MCF 10A (cell line): ENCODE results near the gene SAMD11. TPM values are rescaled to one million over a fixed set of nuclear protein-coding genes. Genes with fewer than 3 reads are reported as not detected.

ENCODE experiments used
- BruUV-seq: library from RNA; stranded (reverse); fragments of 400-500 nt; replicated peaks from 2 replicates; lab custom pipeline; 2021; lab: Mats Ljungman, UMichigan
- CTCF ChIA-PET: fragments of 300-600 bp; sonication (Branson Sonifier 250); formaldehyde crosslinking; extraction: SDS; loops from one replicate; lab custom pipeline; 2021; ENCODE audit warnings: antibody characterized with exemption, inconsistent platforms; lab: Yijun Ruan, JAX
- POLR2A ChIA-PET: fragments of 300-600, 350-650 bp; sonication (Branson Sonifier 250); formaldehyde crosslinking; extraction: SDS; loops from one replicate; lab custom pipeline; 2020; ENCODE audit warnings: antibody characterized with exemption, inconsistent platforms; lab: Yijun Ruan, JAX
- DNase-seq: peaks from one replicate; pipeline ENCODE4 v3.0.0-alpha.2; 2018; ENCODE audit not compliant: unreplicated experiment
- H3K27ac Mint-ChIP-seq: one replicate; pipeline ENCODE4 v1.8.0; 2022; ENCODE audit warnings: mild to moderate bottlenecking, low read depth, mixed read lengths; ENCODE audit not compliant: unreplicated experiment
- H3K27me3 Mint-ChIP-seq: one replicate; pipeline ENCODE4 v1.8.0; 2022; ENCODE audit warnings: mixed read lengths; ENCODE audit not compliant: insufficient read depth, unreplicated experiment
- H3K36me3 Mint-ChIP-seq: one replicate; pipeline ENCODE4 v1.8.0; 2022; ENCODE audit warnings: mild to moderate bottlenecking, moderate library complexity, mixed read lengths; ENCODE audit not compliant: insufficient read depth, unreplicated experiment
- H3K4me1 Mint-ChIP-seq: one replicate; pipeline ENCODE4 v1.8.0; 2022; ENCODE audit warnings: mixed read lengths; ENCODE audit not compliant: insufficient read depth, unreplicated experiment
- H3K4me3 Mint-ChIP-seq: one replicate; pipeline ENCODE4 v1.8.0; 2022; ENCODE audit warnings: mild to moderate bottlenecking, moderate library complexity, mixed read lengths; ENCODE audit not compliant: unreplicated experiment
- H3K9me3 Mint-ChIP-seq: one replicate; pipeline ENCODE4 v1.8.0; 2022; ENCODE audit warnings: mixed read lengths; ENCODE audit not compliant: unreplicated experiment
- CTCF ChIP-seq: fragments of 200-600 bp; IDR thresholded peaks from one replicate; pipeline ENCODE4 v1.8.0; 2022; ENCODE audit warnings: antibody characterized with exemption, mild to moderate bottlenecking; ENCODE audit not compliant: unreplicated experiment
- intact Hi-C: fragments of 100-400 bp; cut with micrococcal nuclease; formaldehyde crosslinking; loops from 2 replicates; pipeline ENCODE4 v1.14.1; 2022
- total RNA-seq: library from RNA; stranded (reverse); gene quantifications from 2 replicates; pipeline ENCODE4 v1.2.3, GENCODE V29; 2022

Gene SAMD11
- total RNA-seq, 1 experiment from 2014 or later = not detected

- H3K27ac Mint-ChIP-seq = no peak overlapping the region
- ChIA-PET CTCF (no interaction called here), POLR2A (no interaction called here)
- TF ChIP-seq CTCF = no peak
- H3K36me3 Mint-ChIP-seq = no peaks in the 10 kb centered on the region
- no peak overlapping the region for H3K4me3 Mint-ChIP-seq
- no TSS peak for BruUV-seq
- no peaks in the 10 kb centered on the region for H3K4me1 Mint-ChIP-seq
- no peaks in the 10 kb centered on the region for H3K9me3 Mint-ChIP-seq
- intact Hi-C loops = no loop called here
- peaks cover 49% of the 10 kb centered on the region for H3K27me3 Mint-ChIP-seq
- no peak for DNase-seq
Measured at GRCh38 chr1:931380-932172, 7.9 kb downstream of the SAMD11 start.

GRCh38 chr1:932173-932510 is 8.4 kb downstream of the SAMD11 start:
- no peak overlapping the region for H3K4me3 Mint-ChIP-seq
- intact Hi-C loops = no loop called here
- no peak for TF ChIP-seq CTCF
- H3K27ac Mint-ChIP-seq = no peak overlapping the region
- no peak for DNase-seq
- no peaks in the 10 kb centered on the region for H3K9me3 Mint-ChIP-seq
- ChIA-PET CTCF (no interaction called here), POLR2A (no interaction called here)
- no peaks in the 10 kb centered on the region for H3K36me3 Mint-ChIP-seq
- H3K4me1 Mint-ChIP-seq = no peaks in the 10 kb centered on the region
- peaks cover 43% of the 10 kb centered on the region for H3K27me3 Mint-ChIP-seq
- BruUV-seq = no TSS peak

GRCh38 chr1:932776-933602 is 9.3 kb downstream of the SAMD11 start:
- Mint-ChIP-seq H3K36me3 (no peaks in the 10 kb centered on the region), H3K27ac (no peak overlapping the region), H3K27me3 (peaks cover 35% of the 10 kb centered on the region), H3K4me3 (no peak overlapping the region), H3K9me3 (no peaks in the 10 kb centered on the region), H3K4me1 (no peaks in the 10 kb centered on the region)
- DNase-seq = no peak
- no peak for TF ChIP-seq CTCF
- ChIA-PET CTCF (interaction anchor here (1.0 kb wide), 1 partner anchor 20 kb away, joined by 4 read pairs; no protein-coding TSS in a partner anchor), POLR2A (no interaction called here)
- BruUV-seq = no TSS peak
- intact Hi-C loops = no loop called here

GRCh38 chr1:933603-933940 is 9.8 kb downstream of the SAMD11 start:
- no peak for DNase-seq
- H3K27ac Mint-ChIP-seq = no peak overlapping the region
- intact Hi-C loops = no loop called here
- BruUV-seq = no TSS peak
- no peaks in the 10 kb centered on the region for H3K36me3 Mint-ChIP-seq
- ChIA-PET CTCF (interaction anchor here (1.0 kb wide), 1 partner anchor 21 kb away, joined by 4 read pairs; no protein-coding TSS in a partner anchor), POLR2A (no interaction called here)
- H3K27me3 Mint-ChIP-seq = peaks cover 29% of the 10 kb centered on the region
- no peak overlapping the region for H3K4me3 Mint-ChIP-seq
- H3K9me3 Mint-ChIP-seq = no peaks in the 10 kb centered on the region
- no peaks in the 10 kb centered on the region for H3K4me1 Mint-ChIP-seq
- no peak for TF ChIP-seq CTCF
